IgD-negative memory B cell (primary cell): ENCODE measurements around the gene SMPD4. TPM values are rescaled to one million over a fixed set of nuclear protein-coding genes. Genes with fewer than 3 reads are reported as not detected.
"Not testable (repeated sequence)": the region's sequence is repeated elsewhere in the genome, so short reads cannot be mapped to it uniquely, and the experiment has no call there.

Experiments
- H3K27ac Mint-ChIP-seq, 3 donors: one replicate each; pipeline ENCODE4 v1.8.0; 2020 to 2022; ENCODE audit warnings: mild to moderate bottlenecking in 3 of 3, mixed read lengths in 3 of 3, moderate library complexity in 1 of 3
- H3K27me3 Mint-ChIP-seq: one replicate; pipeline ENCODE4 v1.8.0; 2021; ENCODE audit warnings: mixed read lengths
- H3K36me3 Mint-ChIP-seq: one replicate; pipeline ENCODE4 v1.8.0; 2020; ENCODE audit warnings: mild to moderate bottlenecking, mixed read lengths
- H3K4me1 Mint-ChIP-seq, 3 donors: one replicate each; pipeline ENCODE4 v1.8.0; 2020 to 2022; ENCODE audit warnings: mixed read lengths in 3 of 3, mild to moderate bottlenecking in 1 of 3
- H3K4me3 Mint-ChIP-seq, 4 donors: one replicate each; pipeline ENCODE4 v1.8.0; 2020 to 2022; ENCODE audit warnings: mild to moderate bottlenecking in 4 of 4, mixed read lengths in 4 of 4, moderate library complexity in 3 of 4
- H3K9me3 Mint-ChIP-seq, 3 donors: one replicate each; pipeline ENCODE4 v1.8.0; 2020 to 2021; ENCODE audit warnings: mixed read lengths in 3 of 3, mild to moderate bottlenecking in 1 of 3
- polyA plus RNA-seq: library from polyadenylated mRNA; unstranded; fragments of 300-500 nt; fragmentation: Illumina TruSeq; gene quantifications from one replicate; pipeline ENCODE4 v1.2.3, GENCODE V29; 2021

The SMPD4 gene
- polyA plus RNA-seq, 1 donor from 2014 or later, result 43.3 TPM

GRCh38 chr2:130192451-130192850, 11.0 kb upstream of the SMPD4 start:
- H3K36me3 Mint-ChIP-seq, H3K9me3 Mint-ChIP-seq, H3K4me3 Mint-ChIP-seq, H3K27ac Mint-ChIP-seq, H3K4me1 Mint-ChIP-seq, H3K27me3 Mint-ChIP-seq: not testable (repeated sequence)

- H3K4me3 Mint-ChIP-seq, H3K27ac Mint-ChIP-seq, H3K27me3 Mint-ChIP-seq, H3K4me1 Mint-ChIP-seq, H3K9me3 Mint-ChIP-seq, H3K36me3 Mint-ChIP-seq: not testable (repeated sequence)
Measured at GRCh38 chr2:130191319-130191718, 9.9 kb upstream of the SMPD4 start.

GRCh38 chr2:130190237-130190636, 8.8 kb upstream of the SMPD4 start:
- no peaks in the 10 kb centered on the region for H3K27me3 Mint-ChIP-seq
- no peak overlapping the region for H3K4me3 Mint-ChIP-seq
- no peak overlapping the region for H3K27ac Mint-ChIP-seq
- peaks cover 0 to 3% (median 0%) of the 10 kb centered on the region in 3 donors for H3K4me1 Mint-ChIP-seq
- H3K36me3 Mint-ChIP-seq, result peaks cover 2% of the 10 kb centered on the region
- H3K9me3 Mint-ChIP-seq, result no peaks in the 10 kb centered on the region

GRCh38 chr2:130188958-130189357, 7.6 kb upstream of the SMPD4 start:
- H3K4me3 Mint-ChIP-seq, H3K27ac Mint-ChIP-seq, H3K27me3 Mint-ChIP-seq, H3K4me1 Mint-ChIP-seq, H3K36me3 Mint-ChIP-seq, H3K9me3 Mint-ChIP-seq: not testable (repeated sequence)

- not testable (repeated sequence) for H3K9me3 Mint-ChIP-seq, H3K4me1 Mint-ChIP-seq, H3K36me3 Mint-ChIP-seq, H3K27me3 Mint-ChIP-seq, H3K27ac Mint-ChIP-seq
- peak overlapping the region in 1 of 4 donors; percentile 52 for H3K4me3 Mint-ChIP-seq
Measured at GRCh38 chr2:130187859-130188792, 6.7 kb upstream of the SMPD4 start.

- H3K9me3 Mint-ChIP-seq, result no peaks in the 10 kb centered on the region
- H3K27ac Mint-ChIP-seq, result no peak overlapping the region
Measured at GRCh38 chr2:130187268-130187667, 5.9 kb upstream of the SMPD4 start.

GRCh38 chr2:130186391-130186790, 5.0 kb upstream of the SMPD4 start:
- H3K4me3 Mint-ChIP-seq, result peak overlapping the region in 1 of 4 donors; percentile 29
- no peaks in the 10 kb centered on the region for H3K9me3 Mint-ChIP-seq
- peaks cover 1% of the 10 kb centered on the region for H3K36me3 Mint-ChIP-seq
- H3K27ac Mint-ChIP-seq, result peak overlapping the region in 1 of 3 donors; percentile 35
- peaks cover 0 to 8% (median 3%) of the 10 kb centered on the region in 3 donors for H3K4me1 Mint-ChIP-seq
- H3K27me3 Mint-ChIP-seq, result no peaks in the 10 kb centered on the region

More at GRCh38 chr2:130187268-130187667, 5.9 kb upstream of the SMPD4 start:
- Mint-ChIP-seq H3K36me3 (peaks cover 1% of the 10 kb centered on the region), H3K4me3 (peak overlapping the region in 1 of 4 donors; percentile 52), H3K4me1 (peaks cover 0 to 7% (median 3%) of the 10 kb centered on the region in 3 donors), H3K27me3 (no peaks in the 10 kb centered on the region)

- Mint-ChIP-seq H3K9me3 (no peaks in the 10 kb centered on the region), H3K27me3 (no peaks in the 10 kb centered on the region), H3K36me3 (peaks cover 1% of the 10 kb centered on the region), H3K4me3 (peak overlapping the region in 1 of 4 donors; percentile 29), H3K27ac (peak overlapping the region in 1 of 3 donors; percentile 35), H3K4me1 (peaks cover 0 to 9% (median 4%) of the 10 kb centered on the region in 3 donors)
Measured at GRCh38 chr2:130185896-130186295, 4.5 kb upstream of the SMPD4 start.

GRCh38 chr2:130185436-130185835, 4.0 kb upstream of the SMPD4 start:
- Mint-ChIP-seq H3K4me1 (peaks cover 0 to 10% (median 8%) of the 10 kb centered on the region in 3 donors), H3K27ac (peak overlapping the region in 1 of 3 donors; percentile 35), H3K36me3 (peaks cover 1% of the 10 kb centered on the region), H3K9me3 (no peaks in the 10 kb centered on the region), H3K27me3 (no peaks in the 10 kb centered on the region), H3K4me3 (peak overlapping the region in 1 of 4 donors; percentile 17)

GRCh38 chr2:130183512-130184373, 2.3 kb upstream of the SMPD4 start:
- Mint-ChIP-seq H3K27ac (peak overlapping the region in 1 of 3 donors; percentile 25), H3K36me3 (peaks cover 1% of the 10 kb centered on the region), H3K4me1 (peaks cover 0 to 10% (median 8%) of the 10 kb centered on the region in 3 donors), H3K27me3 (no peaks in the 10 kb centered on the region), H3K4me3 (peak overlapping the region; percentile 77 to 87 (median 84)), H3K9me3 (no peaks in the 10 kb centered on the region)

- H3K27ac Mint-ChIP-seq, result peak overlapping the region in 1 of 3 donors; percentile 25
Measured at GRCh38 chr2:130182826-130183511, 1.6 kb upstream of the SMPD4 start.

GRCh38 chr2:130181880-130182682, 679 bp upstream of the SMPD4 start, which contains the start of gene MZT2B:
MZT2B (plus strand) TSS chr2:130182262; CDS start chr2:130182283, 21 bp downstream.
- H3K4me3 Mint-ChIP-seq, result peak within 1 kb of the TSS; percentile 90 to 99 (median 96)
- peak within 1 kb of the TSS; percentile 91 to 98 (median 96) for H3K27ac Mint-ChIP-seq
- H3K27me3 Mint-ChIP-seq, H3K9me3 Mint-ChIP-seq, H3K36me3 Mint-ChIP-seq: not testable (repeated sequence)
- H3K4me1 Mint-ChIP-seq, result peaks cover 7 to 16% (median 10%) of the 10 kb centered on the region in 3 donors

More at GRCh38 chr2:130182826-130183511, 1.6 kb upstream of the SMPD4 start:
- peak overlapping the region; percentile 77 to 87 (median 84) for H3K4me3 Mint-ChIP-seq
- not testable (repeated sequence) for H3K36me3 Mint-ChIP-seq, H3K9me3 Mint-ChIP-seq, H3K27me3 Mint-ChIP-seq
- H3K4me1 Mint-ChIP-seq, result peaks cover 3 to 12% (median 10%) of the 10 kb centered on the region in 3 donors

- H3K27me3 Mint-ChIP-seq, H3K9me3 Mint-ChIP-seq, H3K36me3 Mint-ChIP-seq: not testable (repeated sequence)
- peak overlapping the region; percentile 90 to 99 (median 96) for H3K4me3 Mint-ChIP-seq
- peak overlapping the region; percentile 91 to 98 (median 96) for H3K27ac Mint-ChIP-seq
- H3K4me1 Mint-ChIP-seq, result peaks cover 7 to 16% (median 8%) of the 10 kb centered on the region in 3 donors
Measured at GRCh38 chr2:130180404-130181324, 738 bp downstream of the SMPD4 start.
